A549 (cell line): ENCODE results near the gene CDC42BPG. TPM values are rescaled to one million over a fixed set of nuclear protein-coding genes. Genes with fewer than 3 reads are reported as not detected.
"Not testable (repeated sequence)": the region's sequence is repeated elsewhere in the genome, so short reads cannot be mapped to it uniquely, and the experiment has no call there.

Experiments
- ATAC-seq, 2 experiments: fragments of 200-7000 bp in 1 of 2; fragments of >200 bp in 1 of 2; cut with Nextera tagmentation in 1 of 2; cut with Tn5 transposase in 1 of 2; 3 replicates each; pipeline versions ENCODE4 v1.8.0 to v1.9.1; 2018 to 2020; ENCODE audit warnings: mild to moderate bottlenecking in 1 of 2, moderate library complexity in 1 of 2
- CTCF ChIA-PET: fragments of 300-600 bp; sonication (Branson Sonifier 250); formaldehyde crosslinking; extraction: SDS; loops from one replicate; lab custom pipeline; 2021; ENCODE audit warnings: antibody characterized with exemption, inconsistent platforms; lab: Yijun Ruan, JAX
- POLR2A ChIA-PET: fragments of 350-600 bp; formaldehyde crosslinking; extraction: SDS; loops from one replicate; lab custom pipeline; 2021; ENCODE audit warnings: antibody characterized with exemption, inconsistent platforms; lab: Yijun Ruan, JAX
- DNase-seq, 2 experiments: peaks; one replicate each; pipeline versions ENCODE4 v3.0.0 to v3.0.0-alpha.2; 2011 to 2016; ENCODE audit warnings: low read depth in 1 of 2, low spot score in 1 of 2
- FAIRE-seq: peaks from 2 replicates; lab custom pipeline; 2011; peaks lifted over from hg19 to GRCh38; lab: Jason Lieb, UNC
- H3K27ac ChIP-seq, 2 experiments: fragments of >200 bp; sonication (Bioruptor Twin); formaldehyde crosslinking; 3 replicates each; pipeline ENCODE4 v1.5.1; 2016 to 2017
- H3K4me1 ChIP-seq: fragments of >200 bp; sonication (Bioruptor Twin); formaldehyde crosslinking; 3 replicates; pipeline ENCODE4 v1.6.1; 2016
- H3K4me2 ChIP-seq: fragments of >200 bp; sonication (Bioruptor Twin); formaldehyde crosslinking; 3 replicates; pipeline ENCODE4 v1.6.1; 2016
- H3K4me3 ChIP-seq: fragments of >200 bp; sonication (Bioruptor Twin); formaldehyde crosslinking; 3 replicates; pipeline ENCODE4 v1.5.1; 2016
- H3K9me3 ChIP-seq: fragments of >200 bp; sonication (Bioruptor Twin); formaldehyde crosslinking; 3 replicates; pipeline ENCODE4 v1.6.1; 2016
- CHD4 ChIP-seq: fragments of 200-600 bp; sonication (generic); IDR thresholded peaks from 2 replicates; pipeline ENCODE4 v1.6.1; 2016; ENCODE audit warnings: antibody characterized with exemption, mild to moderate bottlenecking, borderline replicate concordance
- CTCF ChIP-seq: fragments of >200 bp; sonication (Bioruptor Twin); formaldehyde crosslinking; IDR thresholded peaks from 3 replicates; pipeline ENCODE4 v1.5.1; 2016
- ELK1 ChIP-seq: fragments of 150-350 bp; IDR thresholded peaks from 2 replicates; pipeline ENCODE4 v1.6.1; 2014; ENCODE audit warnings: low read depth, mild to moderate bottlenecking, low read length
- ESRRA ChIP-seq: fragments of 150-350 bp; IDR thresholded peaks from 2 replicates; pipeline ENCODE4 v1.6.1; 2014; ENCODE audit warnings: mild to moderate bottlenecking, low read length, borderline replicate concordance
- HES2 ChIP-seq: fragments of >200 bp; sonication (Bioruptor Twin); formaldehyde crosslinking; IDR thresholded peaks from 2 replicates; pipeline ENCODE4 v1.6.1; 2016
- HOXB13 ChIP-seq: fragments of 250-450 bp; sonication (Bioruptor Pico); IDR thresholded peaks from 2 replicates; pipeline ENCODE4 v1.5.0; 2020; ENCODE audit warnings: low read depth, mild to moderate bottlenecking, moderate library complexity
- JUN ChIP-seq, 2 experiments: fragments of >200 bp; sonication (Bioruptor Twin); formaldehyde crosslinking; IDR thresholded peaks; 2 replicates in 1 of 2; 3 replicates in 1 of 2; pipeline ENCODE4 v1.6.1; 2016 to 2017
- KDM1A ChIP-seq: fragments of 200-600 bp; sonication (generic); IDR thresholded peaks from 2 replicates; pipeline ENCODE4 v1.6.1; 2016; ENCODE audit warnings: low read depth, mild to moderate bottlenecking
- MYC ChIP-seq: IDR thresholded peaks from 2 replicates; pipeline ENCODE4 v1.6.1; 2012; ENCODE audit warnings: mild to moderate bottlenecking, inconsistent platforms, low read length, improper control_type of control experiment, borderline replicate concordance
- PBX3 ChIP-seq: IDR thresholded peaks from 2 replicates; pipeline ENCODE4 v1.6.1; 2012
- POLR2AphosphoS2 ChIP-seq: conservative IDR thresholded peaks from 2 replicates; pipeline ENCODE4 v1.6.1; 2012; ENCODE audit warnings: low read length, improper control_type of control experiment, inconsistent platforms
- RNF2 ChIP-seq: fragments of 200-600 bp; sonication (generic); IDR thresholded peaks from 2 replicates; pipeline ENCODE4 v1.6.1; 2016; ENCODE audit warnings: low read depth, mild to moderate bottlenecking, antibody characterized with exemption, moderate library complexity, borderline replicate concordance
- SMC3 ChIP-seq: fragments of >200 bp; sonication (Bioruptor Twin); formaldehyde crosslinking; IDR thresholded peaks from 3 replicates; pipeline ENCODE4 v1.6.1; 2018; ENCODE audit warnings: inconsistent platforms
- TFCP2L1 ChIP-seq: fragments of 250-450 bp; sonication (Bioruptor Pico); IDR thresholded peaks from 2 replicates; pipeline ENCODE4 v1.5.0; 2021; ENCODE audit warnings: mild to moderate bottlenecking
- TP53 ChIP-seq: fragments of 250-450 bp; sonication (Bioruptor Pico); IDR thresholded peaks from 2 replicates; pipeline ENCODE4 v1.5.0; 2021; ENCODE audit warnings: mild to moderate bottlenecking, moderate library complexity
- ZSCAN20 ChIP-seq: fragments of 250-450 bp; sonication (Bioruptor Pico); IDR thresholded peaks from 2 replicates; pipeline ENCODE4 v1.8.0; 2022; ENCODE audit warnings: mild to moderate bottlenecking, moderate library complexity
- WGBS: methylation state at CpG from one replicate; pipeline ENCODE4 v1.1.6; 2017; ENCODE audit errors: missing lambda C conversion rate; 5-methylcytosine and 5-hydroxymethylcytosine counted together
- polyA plus RNA-seq, 4 experiments: library from polyadenylated mRNA; depleted of rRNA in 3 of 4; stranded (reverse); fragments of >200 nt; fragmentation: RNase III in 1 of 4; extraction: RNeasy Plus Mini Kit Qiagen cat#74134 plus additional on column Dnase treatment in 1 of 4; gene quantifications; 2 replicates in 3 of 4; 3 replicates in 1 of 4; pipeline ENCODE4 v1.2.3, GENCODE V29; 2011 to 2017
- TF ChIP-seq, protein P1 (sequence below): fragments of 250-450 bp; sonication (Bioruptor Pico); IDR thresholded peaks from 2 replicates; pipeline ENCODE4 v1.5.0; 2021; ENCODE audit warnings: mild to moderate bottlenecking, moderate library complexity, borderline replicate concordance

CDC42BPG gene
- polyA plus RNA-seq, 2 of the 4 experiments (the other 2 are of a cell fraction): 0.35 to 1.0 TPM

- peak; percentile 98 for TF ChIP-seq CTCF
These were observed 2.7 kb upstream of the CDC42BPG start (continued) for GRCh38 chr11:64846998-64847666.

GRCh38 chr11:64845776-64846129 is 1.3 kb upstream of the CDC42BPG start:
- H3K4me2 ChIP-seq, FAIRE-seq, H3K27ac ChIP-seq: not testable (repeated sequence)

DNA sequence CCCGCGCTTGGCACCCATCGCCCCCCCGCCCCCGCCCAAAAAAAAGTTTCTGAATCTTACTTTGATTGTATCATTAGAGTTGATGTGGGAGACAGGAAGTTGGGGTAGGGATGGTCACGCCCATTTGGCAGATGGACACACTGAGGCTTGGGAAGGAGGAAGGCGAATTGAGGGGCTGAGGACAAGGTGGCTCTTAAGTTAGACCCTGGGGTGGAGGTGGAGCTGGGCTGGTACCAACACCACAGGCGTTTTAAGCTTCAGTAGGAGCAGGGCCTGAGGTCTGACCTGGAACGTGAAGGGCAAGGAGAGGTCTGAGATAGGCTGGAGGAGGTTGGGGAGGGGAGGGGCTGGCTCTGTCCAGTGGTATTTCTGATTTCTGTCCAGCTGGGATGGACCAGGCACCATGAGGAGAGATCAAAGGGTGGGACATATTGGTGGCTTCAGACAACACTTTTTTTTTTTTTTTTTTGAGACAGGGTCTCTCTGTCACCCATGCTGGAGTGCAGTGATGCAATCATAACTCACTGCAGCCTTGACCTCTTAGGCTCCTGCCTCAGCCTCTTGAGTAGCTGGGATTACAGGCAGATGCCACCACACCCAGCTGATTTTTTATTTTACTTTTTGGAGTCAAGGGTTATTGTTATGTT is 799 bp upstream of the CDC42BPG start:
- WGBS: 59% methylated on average over 9 of the region's 9 CpGs
- ATAC-seq (no peak), DNase-seq (no peak), FAIRE-seq (no peak)
- H3K4me3 ChIP-seq: peak overlapping the region; percentile 51; the same call in 2 of the 3 replicates
- H3K4me1 ChIP-seq: peaks cover 59% of the 10 kb centered on the region
- TF ChIP-seq SMC3 (no peak), ESRRA (no peak), TP53 (CRISPR knock-in tag) (no peak), TFCP2L1 (CRISPR knock-in tag) (no peak), HES2 (no peak), MYC (no peak), CHD4 (no peak), ELK1 (no peak), JUN (IDR thresholded peaks at IDR 0.05) (no peak), HOXB13 (CRISPR knock-in tag) (no peak), ZSCAN20 (CRISPR knock-in tag) (no peak), KDM1A (no peak), PBX3 (no peak), RNF2 (no peak), POLR2AphosphoS2 (no peak)
- TF ChIP-seq, protein P1, sequence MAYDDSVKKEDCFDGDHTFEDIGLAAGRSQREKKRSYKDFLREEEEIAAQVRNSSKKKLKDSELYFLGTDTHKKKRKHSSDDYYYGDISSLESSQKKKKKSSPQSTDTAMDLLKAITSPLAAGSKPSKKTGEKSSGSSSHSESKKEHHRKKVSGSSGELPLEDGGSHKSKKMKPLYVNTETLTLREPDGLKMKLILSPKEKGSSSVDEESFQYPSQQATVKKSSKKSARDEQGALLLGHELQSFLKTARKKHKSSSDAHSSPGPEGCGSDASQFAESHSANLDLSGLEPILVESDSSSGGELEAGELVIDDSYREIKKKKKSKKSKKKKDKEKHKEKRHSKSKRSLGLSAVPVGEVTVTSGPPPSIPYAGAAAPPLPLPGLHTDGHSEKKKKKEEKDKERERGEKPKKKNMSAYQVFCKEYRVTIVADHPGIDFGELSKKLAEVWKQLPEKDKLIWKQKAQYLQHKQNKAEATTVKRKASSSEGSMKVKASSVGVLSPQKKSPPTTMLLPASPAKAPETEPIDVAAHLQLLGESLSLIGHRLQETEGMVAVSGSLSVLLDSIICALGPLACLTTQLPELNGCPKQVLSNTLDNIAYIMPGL: no peak
- ChIA-PET POLR2A (interaction anchor here (1.5 kb wide), 1 partner anchor 33 kb away, joined by 5 read pairs; the partner anchor contains the start of gene EHD1), CTCF (interaction anchor here (1.1 to 39.4 kb wide), 14 partner anchors 11 to 181 kb away, joined by 3 to 1607 read pairs (median 12); partner anchors contain the start of genes ARL2, EHD1, MEN1 and SNX15)
- peak overlapping the region; percentile 91 for H3K4me2 ChIP-seq
- no peaks in the 10 kb centered on the region for H3K9me3 ChIP-seq
- peak overlapping the region; percentile 78 to 82 for H3K27ac ChIP-seq

More at GRCh38 chr11:64845776-64846129, 1.3 kb upstream of the CDC42BPG start:
- ATAC-seq, H3K9me3 ChIP-seq, DNase-seq, H3K4me3 ChIP-seq, POLR2A ChIA-PET: not testable (repeated sequence)
- H3K4me1 ChIP-seq: peaks cover 64% of the 10 kb centered on the region
- CTCF ChIA-PET: interaction anchor here (1.2 to 39.4 kb wide), 14 partner anchors 11 to 181 kb away, joined by 3 to 1607 read pairs (median 12); partner anchors contain the start of genes ARL2, EHD1, MEN1 and SNX15
- 93% methylated on average over 8 of the region's 8 CpGs for WGBS
